ENCODE data around the gene LAMA3.

LAMA3 gene

DNA sequence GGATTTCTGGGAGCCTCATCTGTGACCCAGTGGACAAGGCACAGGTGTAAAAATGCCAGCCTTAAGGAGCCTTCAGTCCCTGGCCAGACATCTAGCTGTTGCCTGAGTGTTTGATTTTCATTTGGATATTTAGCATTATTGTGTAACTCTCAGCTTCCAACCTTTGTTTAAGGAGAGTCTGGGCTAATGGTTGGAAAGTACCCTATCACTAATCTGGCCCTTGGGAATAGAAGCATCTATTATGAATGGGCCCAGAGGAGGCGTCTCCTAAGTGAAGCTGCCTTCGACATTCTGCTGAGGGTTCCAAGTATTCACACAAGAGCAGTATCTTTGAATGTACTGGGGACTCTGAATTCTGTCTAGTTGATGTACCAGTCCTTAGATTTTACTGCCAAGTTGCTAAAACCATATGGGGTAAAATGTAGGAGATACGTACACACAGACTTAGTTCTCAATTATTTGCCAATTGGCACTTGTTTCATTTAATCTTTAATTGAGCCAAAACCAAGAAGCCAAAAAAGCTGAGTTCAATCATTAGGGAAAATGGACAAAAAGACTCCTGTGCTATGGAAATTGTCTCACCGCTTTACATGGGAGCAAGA is 19.3 kb upstream of the LAMA3 start:
- DNase-seq (ENCODE audit: low read depth) = no peak

DNA sequence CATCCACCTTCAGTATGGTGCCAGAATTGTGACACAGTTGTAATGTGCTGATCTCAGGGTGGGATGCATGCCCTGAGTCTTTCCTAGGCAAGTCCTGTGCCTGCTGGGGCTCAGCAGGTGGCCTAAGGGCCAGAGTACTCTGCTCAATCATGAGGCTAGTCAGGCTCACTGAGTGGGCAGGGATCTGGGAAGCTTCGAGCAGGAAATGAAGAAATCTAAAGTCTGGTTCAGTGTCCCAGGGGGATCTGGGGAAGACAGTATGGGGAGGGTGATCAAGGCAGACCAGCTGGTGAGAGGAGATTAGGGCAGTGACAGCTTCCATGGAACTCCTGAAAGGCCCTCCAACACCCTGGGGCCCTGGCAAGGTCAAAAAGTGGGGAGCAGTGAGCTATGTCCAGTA is 17.7 kb upstream of the LAMA3 start:
- no peak for DNase-seq (ENCODE audit: low read depth)

DNA sequence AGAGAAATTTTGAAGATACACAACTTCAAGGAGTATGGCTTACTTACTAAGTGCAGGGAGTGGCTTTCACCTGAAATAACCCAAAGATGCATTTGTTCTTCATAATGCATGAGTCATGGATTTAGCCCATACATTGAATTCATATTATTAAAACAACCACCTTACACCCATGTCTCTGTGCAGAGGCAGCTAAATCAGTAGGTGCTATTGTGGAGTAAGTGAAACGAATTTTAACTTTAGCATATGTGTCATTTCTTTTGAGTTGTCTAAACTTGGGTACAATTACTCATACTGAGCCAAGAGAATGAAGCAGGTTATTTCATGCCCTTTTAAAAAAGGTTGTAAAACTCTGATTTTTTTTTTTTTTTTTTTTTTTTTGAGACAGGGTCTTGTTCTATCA is 15.5 kb upstream of the LAMA3 start:
- DNase-seq (ENCODE audit: low read depth) = no peak

DNA sequence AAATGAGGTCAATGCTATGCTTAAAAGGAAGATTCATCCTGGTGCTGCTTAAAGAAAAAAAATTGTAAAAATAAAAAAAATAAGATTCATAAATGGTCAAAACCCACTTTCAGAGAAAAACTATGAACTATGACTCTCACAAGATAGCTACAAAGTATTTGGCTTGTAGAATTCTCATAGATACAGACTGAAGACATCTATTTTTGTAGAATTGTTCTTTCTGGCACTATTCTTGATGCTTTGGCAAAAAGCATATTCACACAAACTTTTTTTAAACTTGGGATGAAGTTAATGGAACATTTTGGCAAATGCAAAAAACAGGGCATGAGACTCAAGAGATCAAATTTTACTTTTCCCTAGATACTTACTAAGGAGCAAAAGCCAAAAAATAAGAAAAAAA is 14.0 kb upstream of the LAMA3 start:
- no peak for DNase-seq (ENCODE audit: low read depth)

DNA sequence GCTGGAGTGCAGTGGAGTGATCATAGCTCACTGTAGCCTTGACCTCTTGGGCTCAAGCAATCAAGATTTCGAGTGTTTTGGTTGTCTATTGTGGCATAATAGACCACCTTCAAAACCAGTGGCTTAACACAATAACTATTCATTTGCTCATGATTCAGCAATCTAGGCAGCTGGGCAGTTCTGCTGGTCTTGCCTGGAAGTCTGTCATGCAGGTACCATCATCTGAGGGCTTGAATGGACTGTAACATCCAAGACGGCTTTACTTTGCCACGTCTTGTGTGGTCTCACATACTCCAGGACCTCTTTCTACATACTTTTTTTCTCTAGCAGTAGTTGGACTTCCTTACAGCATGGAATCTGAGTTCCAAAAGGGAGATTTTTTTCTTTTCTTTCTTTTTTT is 13.4 kb upstream of the LAMA3 start:
- DNase-seq (ENCODE audit: low read depth) = no peak

DNA sequence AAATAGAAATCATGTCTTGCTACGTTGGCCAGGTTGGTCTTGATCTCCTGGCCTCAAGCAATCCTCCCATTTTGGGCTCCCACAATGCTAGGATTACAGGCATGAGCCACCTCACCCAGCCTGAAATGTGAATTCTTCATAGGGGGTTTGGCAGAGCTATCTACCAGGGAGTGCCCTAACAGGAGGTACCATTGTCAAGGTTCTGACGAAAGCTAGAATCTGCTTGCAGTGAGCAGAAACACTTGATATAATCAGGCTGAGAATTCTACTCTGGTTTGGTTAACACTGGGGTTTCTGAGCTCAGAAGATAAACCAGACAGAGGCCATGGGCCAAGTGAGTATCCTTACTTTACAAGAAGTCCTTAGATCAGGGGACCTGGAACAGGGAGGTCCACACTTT is 7.2 kb upstream of the LAMA3 start:
- DNase-seq (ENCODE audit: low read depth) = no peak

DNA sequence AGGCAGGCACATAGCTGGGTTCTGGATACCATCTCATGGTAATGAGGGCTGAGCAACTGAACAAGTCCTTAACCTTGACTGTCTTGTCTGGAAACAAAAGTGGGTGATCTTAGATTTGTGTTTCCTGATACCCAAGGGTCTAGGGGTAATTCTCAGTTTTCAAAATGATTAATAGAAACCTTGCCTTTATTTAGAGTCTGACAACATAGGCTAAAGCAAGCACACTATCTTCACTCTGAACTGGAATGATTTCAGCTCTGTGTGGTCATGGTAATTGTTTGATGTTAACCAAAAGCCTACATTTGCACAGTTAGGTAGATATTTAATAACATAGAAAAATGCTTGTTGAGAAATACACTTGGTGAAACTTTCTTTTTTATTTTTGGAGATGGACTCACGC is 6.8 kb upstream of the LAMA3 start:
- DNase-seq (ENCODE audit: low read depth) = no peak

DNA sequence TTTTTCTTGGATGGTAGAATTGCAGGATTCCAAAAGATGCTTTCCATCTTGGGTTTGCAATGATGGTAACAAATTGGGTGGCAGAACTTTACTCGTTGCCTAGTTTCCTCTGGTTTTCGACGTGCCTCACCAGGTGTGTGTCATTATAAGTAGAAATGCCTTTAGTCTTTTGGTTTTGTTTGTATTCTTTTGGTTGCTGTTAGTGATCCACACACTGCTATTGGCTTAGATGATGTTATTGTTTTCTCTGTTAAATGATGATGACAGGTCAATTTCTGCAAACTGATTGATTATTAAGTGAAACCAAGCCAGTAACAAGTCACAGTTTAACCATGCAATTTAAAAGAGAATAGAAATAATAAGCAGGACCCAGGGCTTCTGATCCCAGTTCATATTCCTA is 6.1 kb upstream of the LAMA3 start:
- no peak for DNase-seq (ENCODE audit: low read depth)

DNA sequence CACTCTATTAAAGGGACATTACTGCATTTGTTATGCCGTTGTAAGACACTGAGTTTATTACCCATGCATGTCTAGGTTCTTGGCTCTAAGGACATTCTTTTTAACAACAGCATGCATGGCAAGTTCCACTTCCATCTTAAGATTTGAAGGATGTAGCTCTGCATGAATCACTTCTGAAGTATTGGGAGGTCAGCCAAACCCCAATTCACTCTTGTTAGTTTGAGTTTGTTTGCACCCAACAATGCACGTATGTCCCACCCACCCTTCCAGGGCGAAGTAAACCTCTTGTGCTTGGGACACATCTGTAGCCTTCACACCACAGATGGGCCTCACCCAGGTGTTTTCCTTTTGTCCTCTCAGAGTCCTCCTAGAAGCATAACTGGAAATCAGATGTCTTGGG is 5.6 kb upstream of the LAMA3 start:
- DNase-seq (ENCODE audit: low read depth) = peak; percentile 68

DNA sequence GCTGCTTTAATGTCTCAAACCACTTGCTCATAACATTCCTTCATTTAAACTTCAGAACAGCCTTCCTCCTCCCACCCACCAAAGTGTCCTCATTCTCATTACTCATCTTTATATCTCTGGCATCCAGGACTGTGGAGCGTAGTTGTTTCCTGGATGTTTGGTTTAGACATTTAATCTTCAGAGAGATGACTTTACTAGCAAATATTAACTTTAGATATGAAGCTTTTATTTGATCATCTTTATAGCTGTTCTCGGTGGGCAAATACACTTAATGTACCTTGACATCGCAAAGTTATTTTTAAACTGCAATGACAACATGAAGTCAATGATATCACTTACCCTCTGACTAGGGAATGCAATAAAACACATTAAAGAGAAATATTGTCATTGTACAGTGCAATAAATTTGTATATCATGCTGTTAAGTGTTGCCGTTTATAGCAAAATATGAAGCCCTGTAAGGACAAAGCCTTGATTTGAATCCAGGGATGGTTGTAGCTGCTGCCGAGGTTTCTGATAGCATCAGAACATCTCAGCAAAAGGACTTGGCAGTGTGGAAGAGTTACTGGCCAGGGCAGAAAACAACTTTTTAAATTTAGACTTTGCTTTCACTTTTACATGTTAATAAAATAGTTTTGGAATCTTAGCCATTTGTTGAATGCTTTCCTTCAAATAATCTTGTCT is 4.6 kb upstream of the LAMA3 start:
- DNase-seq (ENCODE audit: low read depth) = peak; percentile 82

DNA sequence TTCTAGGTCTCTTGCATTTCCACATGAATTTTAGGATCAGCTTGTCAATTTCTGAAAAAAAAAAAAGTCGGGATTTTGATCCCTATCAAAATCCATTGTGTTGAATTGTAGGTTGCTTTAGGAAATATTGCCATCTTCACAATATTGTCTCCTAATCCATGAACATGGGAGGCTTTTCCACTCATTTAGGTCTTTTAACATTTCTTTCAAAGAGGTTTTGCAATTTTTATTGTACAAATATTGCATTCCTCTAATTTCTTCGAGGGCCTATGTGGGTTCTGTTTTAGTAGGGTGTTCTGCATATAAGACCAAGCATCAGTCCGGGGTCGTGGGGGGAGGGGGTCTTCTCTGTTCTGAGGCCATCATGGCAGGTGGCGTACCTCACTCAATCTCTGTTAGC is 725 bp upstream of the LAMA3 start:
- no peak for DNase-seq (ENCODE audit: low read depth)

DNA sequence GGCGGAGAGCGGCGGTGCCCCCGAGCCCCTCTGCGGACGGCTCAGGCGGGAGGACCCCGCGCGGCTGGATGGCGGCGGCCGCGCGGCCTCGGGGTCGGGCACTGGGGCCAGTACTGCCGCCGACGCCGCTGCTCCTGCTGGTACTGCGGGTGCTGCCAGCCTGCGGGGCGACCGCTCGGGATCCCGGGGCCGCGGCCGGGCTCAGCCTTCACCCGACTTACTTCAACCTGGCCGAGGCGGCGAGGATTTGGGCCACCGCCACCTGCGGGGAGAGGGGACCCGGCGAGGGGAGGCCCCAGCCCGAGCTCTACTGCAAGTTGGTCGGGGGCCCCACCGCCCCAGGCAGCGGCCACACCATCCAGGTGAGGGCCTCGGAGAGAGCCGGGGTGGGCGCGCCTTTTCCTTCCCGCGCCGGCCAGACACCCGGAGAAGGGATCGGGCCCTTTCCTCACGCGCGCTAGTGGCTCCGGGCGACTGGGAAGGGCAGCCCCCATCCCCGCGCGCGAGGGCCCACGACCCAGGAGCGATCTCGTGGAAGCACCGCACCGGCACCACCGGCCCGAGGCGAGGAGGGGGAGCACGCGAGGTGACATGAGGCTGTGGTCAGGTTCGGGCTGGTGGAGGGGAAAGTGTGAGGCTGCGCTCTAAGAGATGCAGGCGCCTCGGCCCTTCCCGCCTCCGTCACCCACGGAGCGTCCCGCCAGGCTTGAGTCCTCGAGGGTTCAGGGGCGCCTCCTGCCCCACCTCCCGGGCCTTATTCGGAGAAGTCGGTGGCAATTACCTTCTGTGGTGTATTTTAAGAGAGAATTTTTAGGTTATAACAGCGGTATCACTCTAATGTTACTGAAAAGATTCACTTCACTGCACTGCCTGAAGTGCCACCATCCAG is 607 bp downstream of the LAMA3 start:
- DNase-seq (ENCODE audit: low read depth) = no peak

DNA sequence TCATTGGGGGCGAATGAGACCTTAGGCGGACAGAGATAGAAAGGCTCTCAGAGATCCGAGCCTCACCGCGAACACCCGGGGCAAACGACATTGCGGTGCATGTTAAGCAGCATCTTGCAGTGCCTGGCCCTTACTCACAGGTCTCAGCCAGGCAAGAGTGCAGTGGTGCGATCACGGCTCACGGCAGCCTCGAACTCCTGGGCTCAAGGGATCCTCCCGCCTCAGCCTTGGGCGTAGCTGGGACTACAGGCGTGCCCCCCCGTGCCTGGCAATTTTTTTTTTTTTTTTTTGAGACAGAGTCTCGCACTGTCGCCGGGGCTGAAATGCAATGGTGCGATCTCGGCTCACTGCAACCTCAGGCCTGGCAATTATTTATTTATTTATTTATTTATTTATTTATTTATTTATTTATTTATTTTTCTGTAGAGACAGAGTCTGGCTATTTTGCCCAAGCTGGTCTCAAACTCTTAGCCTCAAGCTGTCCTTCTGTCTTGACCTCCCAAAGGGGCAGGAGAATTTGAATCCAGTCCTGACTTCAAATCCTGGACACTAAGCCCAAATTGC is 1.3 kb downstream of the LAMA3 start:
- peak; percentile 14 for DNase-seq (ENCODE audit: low read depth)

DNA sequence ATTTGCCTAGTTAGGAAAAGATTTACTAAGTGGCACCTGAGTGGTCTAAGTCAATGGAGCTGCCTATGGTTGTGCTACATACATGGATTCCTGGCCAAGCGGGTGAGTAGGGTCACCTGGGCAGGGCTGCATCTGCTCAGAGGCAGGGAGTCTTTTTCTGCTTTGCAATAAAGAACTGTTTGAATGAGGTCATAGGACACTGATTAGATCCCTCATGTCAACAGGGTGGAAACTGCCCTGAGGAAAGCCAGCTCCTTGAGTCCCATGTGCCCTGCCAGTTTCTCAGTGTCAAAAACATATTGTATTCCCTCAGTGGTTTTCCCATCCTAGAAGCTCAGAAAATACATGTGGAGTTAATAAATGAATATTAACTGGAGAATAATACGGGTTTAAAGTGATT is 4.6 kb downstream of the LAMA3 start:
- DNase-seq (ENCODE audit: low read depth) = no peak

DNA sequence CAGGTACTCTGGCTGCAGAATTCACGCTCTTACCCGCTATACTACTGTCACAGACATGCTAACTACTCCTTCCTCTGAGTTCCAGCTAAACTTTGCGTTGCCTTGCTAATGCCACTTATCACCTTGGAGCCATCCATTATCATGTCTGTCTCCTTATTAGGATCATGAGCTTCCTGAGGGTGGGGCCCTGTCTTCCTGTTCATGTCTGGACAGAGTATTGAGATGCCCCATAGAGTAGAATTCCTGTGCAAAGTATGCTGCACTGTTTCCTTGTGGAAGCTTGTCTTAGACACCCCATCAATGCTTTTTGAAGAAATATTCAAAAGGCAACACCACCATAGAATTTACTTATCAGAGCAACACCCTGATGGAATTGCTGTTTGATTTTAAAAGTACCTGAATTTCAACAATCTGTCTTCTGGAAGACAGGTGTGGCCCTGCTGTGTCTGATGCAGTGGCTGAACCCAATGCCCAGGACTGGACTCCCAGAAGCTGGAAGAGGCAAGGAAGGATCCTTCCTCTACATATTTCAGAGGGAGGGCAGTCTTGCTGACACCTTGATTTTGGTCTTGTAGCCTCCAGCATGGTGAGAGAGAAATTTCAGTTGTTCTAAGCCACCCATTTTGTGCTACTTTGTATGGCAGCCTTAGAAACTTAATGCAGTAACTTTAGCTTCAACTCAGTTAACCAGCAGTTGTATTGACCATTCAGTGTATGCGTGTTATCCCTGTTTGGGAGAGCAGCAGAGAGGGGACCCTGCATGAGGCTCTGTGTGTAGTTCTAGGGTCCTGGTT is 5.6 kb downstream of the LAMA3 start:
- no peak for DNase-seq (ENCODE audit: low read depth)

DNA sequence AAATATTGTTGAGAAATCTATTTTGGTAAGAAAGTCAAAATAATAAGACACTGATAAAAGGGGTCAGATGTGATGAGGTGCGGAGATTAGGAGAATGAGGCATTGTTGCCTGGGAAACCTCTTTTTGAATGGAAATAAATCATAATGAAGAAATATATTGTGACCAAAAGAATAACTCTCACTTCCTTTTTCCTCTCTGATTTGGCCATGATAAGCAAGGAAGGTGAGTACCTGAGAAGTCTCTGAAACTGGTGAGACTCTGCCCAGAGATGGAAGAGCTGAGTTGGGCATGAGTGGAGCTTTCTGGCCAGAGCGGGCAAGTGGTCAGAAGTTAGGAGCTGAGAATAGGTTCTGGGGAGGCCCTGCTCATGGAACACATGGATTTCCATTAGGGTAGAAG is 11.8 kb downstream of the LAMA3 start:
- DNase-seq (ENCODE audit: low read depth) = no peak

DNA sequence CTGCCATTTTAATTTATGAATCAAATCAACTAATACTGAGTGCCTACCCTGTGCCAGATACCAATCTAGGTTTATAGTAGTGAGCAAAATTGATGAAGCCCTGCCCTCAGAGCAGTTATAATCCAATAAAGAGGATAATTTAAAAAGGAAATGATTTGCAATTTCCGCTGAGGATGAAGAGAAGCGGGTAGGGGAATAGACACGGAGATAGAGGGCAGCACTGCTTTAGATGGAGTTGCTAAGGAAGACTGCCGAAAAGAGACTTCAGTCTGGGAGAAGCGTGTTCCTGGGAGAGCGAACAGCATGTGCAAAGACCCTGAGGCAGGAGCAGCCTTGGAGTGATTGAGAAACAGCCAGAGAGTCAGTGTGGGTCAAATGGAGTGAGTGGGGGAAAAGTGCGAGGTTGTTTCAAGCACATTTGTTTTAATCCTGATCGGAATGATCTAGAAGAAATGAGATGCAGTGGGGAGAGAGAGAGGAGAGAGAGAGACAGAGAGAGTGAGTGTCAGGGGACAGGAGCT is 12.4 kb downstream of the LAMA3 start:
- DNase-seq (ENCODE audit: low read depth) = no peak

DNA sequence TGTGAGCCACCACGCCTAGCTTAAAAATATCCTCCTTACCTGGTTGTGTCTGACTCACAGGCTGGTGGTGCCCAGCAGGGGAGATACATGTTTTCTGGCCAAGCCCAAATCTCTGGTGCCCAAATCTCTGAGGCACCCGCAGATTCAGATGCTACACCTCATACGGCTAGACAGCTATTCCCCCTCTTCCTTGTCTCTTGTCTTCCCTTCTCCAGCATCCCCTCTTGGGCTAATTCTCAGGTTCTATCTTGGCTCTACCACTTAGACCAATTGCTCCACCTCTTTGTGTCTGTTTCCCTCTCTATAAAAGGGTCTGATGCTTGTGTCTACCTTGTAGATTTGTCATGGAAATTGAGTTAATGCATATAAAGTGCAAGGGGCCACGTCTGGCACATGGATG is 13.4 kb downstream of the LAMA3 start:
- no peak for DNase-seq (ENCODE audit: low read depth)

DNA sequence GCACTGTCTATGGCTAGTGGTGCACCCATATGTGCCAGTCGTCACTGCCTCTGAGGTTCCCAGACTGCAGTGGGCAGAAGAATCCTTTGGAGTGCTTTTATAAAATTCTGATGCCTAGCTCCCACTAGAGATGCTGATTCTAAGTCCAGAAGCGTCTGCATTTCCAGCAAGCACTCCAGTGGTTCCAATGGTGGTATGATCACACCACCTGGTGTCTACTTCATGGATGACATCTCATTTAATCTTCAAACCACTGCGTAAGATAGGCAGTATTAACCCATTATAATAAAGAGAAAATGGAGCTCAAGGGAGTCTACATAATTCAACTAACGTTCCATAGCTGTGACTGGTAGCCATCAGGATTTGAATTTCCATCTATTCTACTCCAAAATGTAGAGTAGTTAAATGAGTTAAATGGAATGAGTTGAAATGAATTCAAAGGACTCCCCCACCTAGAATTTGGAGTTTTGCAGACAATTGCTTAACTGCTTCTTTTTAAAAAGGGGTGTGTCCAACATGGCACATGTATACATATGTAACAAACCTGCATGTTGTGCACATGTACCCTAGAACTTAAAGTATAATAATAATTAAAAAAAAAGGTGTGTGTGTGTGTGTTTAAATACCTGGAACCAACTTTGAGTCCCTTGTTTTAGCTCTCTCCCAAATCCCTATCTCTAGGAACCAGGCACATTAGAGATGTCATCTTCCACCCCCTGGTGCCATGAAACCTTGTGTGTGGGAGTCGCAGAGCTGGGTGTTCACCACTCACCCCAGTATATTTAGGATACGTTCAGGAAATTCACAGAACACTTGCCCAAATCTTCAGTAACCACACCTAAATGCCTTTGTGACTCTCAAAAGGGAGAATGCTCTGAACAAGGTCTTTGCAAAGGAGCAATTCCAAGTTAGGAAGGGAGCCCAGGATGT is 14.1 kb downstream of the LAMA3 start:
- DNase-seq (ENCODE audit: low read depth) = peak; percentile 79

DNA sequence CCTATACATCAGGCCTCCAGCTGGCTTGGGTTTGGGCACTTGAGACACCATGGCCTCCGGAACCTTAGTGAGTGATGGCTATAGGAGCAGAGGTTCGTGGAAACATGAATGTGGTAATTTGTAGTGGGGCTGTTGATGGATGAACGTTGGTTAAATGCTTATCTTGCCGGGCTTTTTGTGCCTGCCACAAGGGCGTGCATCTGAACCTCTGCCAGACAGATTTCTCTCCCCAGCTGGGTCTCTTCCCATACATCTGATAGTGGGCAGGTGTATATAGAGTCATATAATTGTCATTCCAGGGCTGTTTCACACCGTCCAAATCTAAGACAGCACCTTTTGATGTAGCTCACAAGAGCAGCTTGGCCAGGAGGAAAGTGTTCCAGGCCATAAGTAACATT is 14.7 kb downstream of the LAMA3 start:
- DNase-seq (ENCODE audit: low read depth) = no peak

DNA sequence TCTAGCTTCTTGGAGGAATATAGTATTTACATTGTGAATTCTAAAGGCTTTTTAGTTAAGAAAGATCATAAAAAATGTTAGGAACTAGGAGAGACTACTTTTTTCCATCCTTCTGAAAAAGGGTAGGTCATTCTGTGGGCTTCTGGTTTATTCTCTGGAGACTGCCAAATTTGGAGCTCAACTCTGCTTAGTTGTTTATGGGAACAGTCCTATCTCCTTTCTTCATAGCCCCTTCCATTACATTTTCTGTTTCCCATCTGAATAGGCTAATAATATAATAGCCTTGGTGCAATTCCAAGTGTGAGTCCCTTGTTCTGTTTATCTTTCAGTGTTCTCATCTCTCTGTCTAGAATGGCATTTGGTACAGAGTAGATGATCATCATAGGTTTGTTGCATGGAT is 15.6 kb downstream of the LAMA3 start:
- peak; percentile 63 for DNase-seq (ENCODE audit: low read depth)
